Astrocyte (in vitro differentiated cells and primary cell): Measurements from ENCODE around the gene OAS3. TPM values are rescaled to one million over a fixed set of nuclear protein-coding genes. Genes with fewer than 3 reads are reported as not detected.

Source experiments
- DNase-seq: peaks from one replicate; pipeline ENCODE4 v3.0.0-alpha.2; 2010; ENCODE audit warnings: low read depth
- FAIRE-seq: peaks from 2 replicates; lab custom pipeline; 2011; peaks lifted over from hg19 to GRCh38; lab: Jason Lieb, UNC
- H2AFZ ChIP-seq: 2 replicates; pipeline ENCODE4 v1.6.0; 2012; ENCODE audit warnings: low read depth, low read length, inconsistent platforms
- H3K27ac ChIP-seq: 2 replicates; pipeline ENCODE4 v1.5.1; 2011; ENCODE audit warnings: low read depth, low read length, inconsistent platforms
- H3K27me3 ChIP-seq: 2 replicates; pipeline ENCODE4 v1.6.0; 2011; ENCODE audit warnings: low read length, inconsistent platforms; ENCODE audit not compliant: insufficient read depth
- H3K36me3 ChIP-seq: 2 replicates; pipeline ENCODE4 v1.5.1; 2011; ENCODE audit warnings: low read length, inconsistent platforms; ENCODE audit not compliant: insufficient read depth
- H3K4me1 ChIP-seq: 2 replicates; pipeline ENCODE4 v1.5.1; 2011; ENCODE audit warnings: low read length, inconsistent platforms; ENCODE audit not compliant: insufficient read depth
- H3K4me2 ChIP-seq: 2 replicates; pipeline ENCODE4 v1.6.0; 2012; ENCODE audit warnings: low read length, inconsistent platforms
- H3K4me3 ChIP-seq: 2 replicates; pipeline ENCODE4 v1.5.1; 2011; ENCODE audit warnings: low read depth, mild to moderate bottlenecking, low read length, inconsistent platforms; ENCODE audit not compliant: insufficient read depth
- H3K79me2 ChIP-seq: 2 replicates; pipeline ENCODE4 v1.6.0; 2012; ENCODE audit warnings: mild to moderate bottlenecking, low read length, inconsistent platforms; ENCODE audit not compliant: insufficient read depth
- H3K9ac ChIP-seq: 2 replicates; pipeline ENCODE4 v1.6.0; 2012; ENCODE audit warnings: mild to moderate bottlenecking, low read length, inconsistent platforms
- H3K9me3 ChIP-seq: 2 replicates; pipeline ENCODE4 v1.5.1; 2012; ENCODE audit warnings: low read depth, mild to moderate bottlenecking, low read length, inconsistent platforms; ENCODE audit not compliant: insufficient read depth
- H4K20me1 ChIP-seq: 2 replicates; pipeline ENCODE4 v1.6.0; 2012; ENCODE audit warnings: low read length, inconsistent platforms; ENCODE audit not compliant: insufficient read depth
- H3K27ac Mint-ChIP-seq: one replicate; pipeline ENCODE4 v1.8.0; 2021; ENCODE audit warnings: mild to moderate bottlenecking, mixed read lengths; ENCODE audit not compliant: unreplicated experiment
- H3K27me3 Mint-ChIP-seq: one replicate; pipeline ENCODE4 v1.8.0; 2021; ENCODE audit warnings: low read depth, mixed read lengths; ENCODE audit not compliant: unreplicated experiment
- H3K36me3 Mint-ChIP-seq: one replicate; pipeline ENCODE4 v1.8.0; 2021; ENCODE audit warnings: low read depth, mixed read lengths; ENCODE audit not compliant: unreplicated experiment
- H3K4me1 Mint-ChIP-seq: one replicate; pipeline ENCODE4 v1.8.0; 2021; ENCODE audit warnings: low read depth, mixed read lengths; ENCODE audit not compliant: unreplicated experiment
- H3K4me3 Mint-ChIP-seq: one replicate; pipeline ENCODE4 v1.8.0; 2021; ENCODE audit warnings: mild to moderate bottlenecking, moderate library complexity, mixed read lengths; ENCODE audit not compliant: unreplicated experiment
- H3K9me3 Mint-ChIP-seq: one replicate; pipeline ENCODE4 v1.8.0; 2021; ENCODE audit warnings: mild to moderate bottlenecking, mixed read lengths; ENCODE audit not compliant: unreplicated experiment
- EZH2 ChIP-seq: IDR thresholded peaks from 2 replicates; pipeline ENCODE4 v1.6.1; 2012; ENCODE audit warnings: mild to moderate bottlenecking, low read length, inconsistent platforms; ENCODE audit not compliant: insufficient read depth
- total RNA-seq: library from RNA; stranded (reverse); gene quantifications from 2 replicates; pipeline ENCODE4 v1.2.1, GENCODE V29; 2021
- TF ChIP-seq, protein P1 (sequence below): IDR thresholded peaks from 2 replicates; pipeline ENCODE4 v1.5.1; 2011; ENCODE audit warnings: low read depth, mild to moderate bottlenecking, inconsistent platforms, low read length, moderate library complexity; ENCODE audit not compliant: insufficient read depth

Gene OAS3
- total RNA-seq, 1 donor from 2014 or later, result 33.8 TPM

DNA sequence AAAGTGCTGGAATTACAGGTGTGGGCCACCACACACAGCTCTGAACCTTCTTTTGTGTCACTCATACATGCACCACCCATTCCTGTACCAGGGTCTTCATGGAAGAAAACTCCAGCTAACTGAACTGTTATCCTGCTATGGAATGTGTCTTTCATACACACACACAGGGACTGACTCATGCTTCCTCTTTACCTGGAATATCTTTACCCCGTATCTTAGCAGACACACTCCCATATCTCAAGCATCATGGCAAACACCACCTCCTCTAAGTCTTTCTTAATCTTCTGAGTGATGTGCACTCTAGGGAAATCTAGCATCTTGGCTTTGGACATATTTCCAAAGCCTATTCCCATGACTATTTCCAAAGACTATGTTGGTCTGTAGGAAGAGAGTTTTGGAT is 83.2 kb downstream of the OAS3 start:
- Histone ChIP-seq H2AFZ (no peak overlapping the region), H3K79me2 (no peaks in the 10 kb centered on the region), H3K9me3 (no peaks in the 10 kb centered on the region), H3K27ac (no peak overlapping the region), H3K4me2 (no peak overlapping the region), H3K4me3 (no peak overlapping the region), H3K9ac (no peak overlapping the region), H3K4me1 (peaks cover 8% of the 10 kb centered on the region), H3K36me3 (no peaks in the 10 kb centered on the region), H3K27me3 (no peaks in the 10 kb centered on the region), H4K20me1 (no peaks in the 10 kb centered on the region)
- Mint-ChIP-seq H3K9me3 (peaks cover 12% of the 10 kb centered on the region), H3K4me1 (peaks cover 4% of the 10 kb centered on the region), H3K27me3 (peaks cover 24% of the 10 kb centered on the region), H3K27ac (no peak overlapping the region), H3K4me3 (no peak overlapping the region), H3K36me3 (no peaks in the 10 kb centered on the region)
- FAIRE-seq, result no peak
- DNase-seq, result no peak
- TF ChIP-seq, protein P1, sequence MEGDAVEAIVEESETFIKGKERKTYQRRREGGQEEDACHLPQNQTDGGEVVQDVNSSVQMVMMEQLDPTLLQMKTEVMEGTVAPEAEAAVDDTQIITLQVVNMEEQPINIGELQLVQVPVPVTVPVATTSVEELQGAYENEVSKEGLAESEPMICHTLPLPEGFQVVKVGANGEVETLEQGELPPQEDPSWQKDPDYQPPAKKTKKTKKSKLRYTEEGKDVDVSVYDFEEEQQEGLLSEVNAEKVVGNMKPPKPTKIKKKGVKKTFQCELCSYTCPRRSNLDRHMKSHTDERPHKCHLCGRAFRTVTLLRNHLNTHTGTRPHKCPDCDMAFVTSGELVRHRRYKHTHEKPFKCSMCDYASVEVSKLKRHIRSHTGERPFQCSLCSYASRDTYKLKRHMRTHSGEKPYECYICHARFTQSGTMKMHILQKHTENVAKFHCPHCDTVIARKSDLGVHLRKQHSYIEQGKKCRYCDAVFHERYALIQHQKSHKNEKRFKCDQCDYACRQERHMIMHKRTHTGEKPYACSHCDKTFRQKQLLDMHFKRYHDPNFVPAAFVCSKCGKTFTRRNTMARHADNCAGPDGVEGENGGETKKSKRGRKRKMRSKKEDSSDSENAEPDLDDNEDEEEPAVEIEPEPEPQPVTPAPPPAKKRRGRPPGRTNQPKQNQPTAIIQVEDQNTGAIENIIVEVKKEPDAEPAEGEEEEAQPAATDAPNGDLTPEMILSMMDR, result no peak
- TF ChIP-seq EZH2, result no peak

Other genes with a start within 250 kb of the OAS3 start
- not detected in 2 replicates for gene RPH3A, start 146.7 kb upstream of the OAS3 start, total RNA-seq
- 132 and 149 TPM in 2 replicates for gene OAS1, start 31.5 kb upstream of the OAS3 start, total RNA-seq
- 94.2 and 132 TPM in 2 replicates for gene OAS2, start 40.0 kb downstream of the OAS3 start, total RNA-seq
- gene DTX1, start 118.3 kb downstream of the OAS3 start, total RNA-seq, result 4.6 and 5.5 TPM in 2 replicates
- gene RASAL1, start 197.3 kb downstream of the OAS3 start, total RNA-seq, result 0.43 and 0.48 TPM in 2 replicates
- not detected in 2 replicates for gene CFAP73, start 211.2 kb downstream of the OAS3 start, total RNA-seq
- gene DDX54, start 247.0 kb downstream of the OAS3 start, total RNA-seq, result 52.8 and 53.5 TPM in 2 replicates
- gene RITA1, start 247.2 kb downstream of the OAS3 start, total RNA-seq, result 20.9 and 23.5 TPM in 2 replicates